Fibroblast of lung (primary cell): Measurements from ENCODE around the gene FGF1.

ENCODE experiments used
- CTCF ChIP-seq, 2 donors: IDR thresholded peaks in 1 of 2; conservative IDR thresholded peaks in 1 of 2; 1 replicate in 1 of 2; 2 replicates in 1 of 2; pipeline ENCODE4 v1.5.1; 2011 to 2012; ENCODE audit warnings: low read length in 2 of 2, control low read depth in 1 of 2, inconsistent platforms in 1 of 2, low read depth in 1 of 2, mild to moderate bottlenecking in 1 of 2
- EZH2 ChIP-seq: IDR thresholded peaks from 2 replicates; pipeline ENCODE4 v1.5.1; 2012; ENCODE audit warnings: low read length, control low read depth, mild to moderate bottlenecking; ENCODE audit errors: missing control alignments

- TF ChIP-seq CTCF (conservative IDR thresholded peaks at IDR 0.05 in 1 of 2, IDR thresholded peaks at IDR 0.05 in 1 of 2; ENCODE audit: low read depth in 1 of 2, low read length in 2 of 2), result no peak
- no peak for TF ChIP-seq EZH2
Measured at GRCh38 chr5:142674531-142675469, 11.1 kb downstream of the FGF1 start.
